ENCODE results near the gene ITIH5. TPM values are rescaled to one million over a fixed set of nuclear protein-coding genes. Genes with fewer than 3 reads are reported as not detected.
A peak's percentile ranks its signal among the peaks of the same experiment; 100 is the strongest.
"Not testable (repeated sequence)": the region's sequence is repeated elsewhere in the genome, so short reads cannot be mapped to it uniquely, and the experiment has no call there.

The ITIH5 gene
- total RNA-seq, 1 donor from 2014 or later = not detected

GRCh38 chr10:7672341-7673134, 5.8 kb upstream of the ITIH5 start:
- no peaks in the 10 kb centered on the region for H3K36me3 Mint-ChIP-seq (ENCODE audit: low read depth)
- intact Hi-C loops (cut with micrococcal nuclease) = no loop called here
- peaks cover 59% of the 10 kb centered on the region for H3K27me3 Mint-ChIP-seq (ENCODE audit: low read depth)
- H3K9me3 Mint-ChIP-seq = no peaks in the 10 kb centered on the region
- H3K4me3 Mint-ChIP-seq (ENCODE audit: low read depth) = no peak overlapping the region
- DNase-seq (ENCODE audit: low spot score) = no peak
- no peak overlapping the region for H3K27ac Mint-ChIP-seq
- peaks cover 2% of the 10 kb centered on the region for H3K4me1 Mint-ChIP-seq (ENCODE audit: low read depth)

- H3K36me3 Mint-ChIP-seq (ENCODE audit: low read depth) = no peaks in the 10 kb centered on the region
- H3K4me3 Mint-ChIP-seq (ENCODE audit: low read depth) = no peak overlapping the region
- no peak for DNase-seq (ENCODE audit: low spot score)
- H3K4me1 Mint-ChIP-seq (ENCODE audit: low read depth) = peaks cover 2% of the 10 kb centered on the region
- no peak overlapping the region for H3K27ac Mint-ChIP-seq
- H3K27me3 Mint-ChIP-seq (ENCODE audit: low read depth) = peaks cover 61% of the 10 kb centered on the region
- intact Hi-C loops (cut with micrococcal nuclease) = no loop called here
- H3K9me3 Mint-ChIP-seq = no peaks in the 10 kb centered on the region
Measured at GRCh38 chr10:7670157-7670556, 3.4 kb upstream of the ITIH5 start.

- peak overlapping the region; percentile 56 for H3K4me3 Mint-ChIP-seq (ENCODE audit: low read depth)
- intact Hi-C loops (cut with micrococcal nuclease) = no loop called here
Measured at GRCh38 chr10:7667262-7668141, 736 bp upstream of the ITIH5 start.

GRCh38 chr10:7665767-7666166, 999 bp downstream of the ITIH5 start:
- Mint-ChIP-seq H3K9me3 (no peaks in the 10 kb centered on the region), H3K4me1 (ENCODE audit: low read depth) (peaks cover 2% of the 10 kb centered on the region), H3K27ac (no peak overlapping the region), H3K4me3 (ENCODE audit: low read depth) (no peak overlapping the region), H3K36me3 (ENCODE audit: low read depth) (no peaks in the 10 kb centered on the region), H3K27me3 (ENCODE audit: low read depth) (peaks cover 57% of the 10 kb centered on the region)
- DNase-seq (ENCODE audit: low spot score) = no peak
- intact Hi-C loops (cut with micrococcal nuclease) = no loop called here

More at GRCh38 chr10:7667262-7668141, 736 bp upstream of the ITIH5 start:
- Mint-ChIP-seq H3K9me3 (no peaks in the 10 kb centered on the region), H3K36me3 (ENCODE audit: low read depth) (no peaks in the 10 kb centered on the region), H3K27me3 (ENCODE audit: low read depth) (peaks cover 62% of the 10 kb centered on the region), H3K4me1 (ENCODE audit: low read depth) (peaks cover 2% of the 10 kb centered on the region), H3K27ac (no peak overlapping the region)
- DNase-seq (ENCODE audit: low spot score) = no peak

- H3K9me3 Mint-ChIP-seq = no peaks in the 10 kb centered on the region
- peaks cover 2% of the 10 kb centered on the region for H3K4me1 Mint-ChIP-seq (ENCODE audit: low read depth)
- no peak for DNase-seq (ENCODE audit: low spot score)
- intact Hi-C loops (cut with micrococcal nuclease) = no loop called here
- no peak overlapping the region for H3K27ac Mint-ChIP-seq
- no peak overlapping the region for H3K4me3 Mint-ChIP-seq (ENCODE audit: low read depth)
- H3K27me3 Mint-ChIP-seq (ENCODE audit: low read depth) = peaks cover 56% of the 10 kb centered on the region
- H3K36me3 Mint-ChIP-seq (ENCODE audit: low read depth) = no peaks in the 10 kb centered on the region
Measured at GRCh38 chr10:7664707-7665106, 2.1 kb downstream of the ITIH5 start.

GRCh38 chr10:7662522-7662921, 4.2 kb downstream of the ITIH5 start:
- H3K4me1 Mint-ChIP-seq (ENCODE audit: low read depth) = no peaks in the 10 kb centered on the region
- no peak overlapping the region for H3K27ac Mint-ChIP-seq
- intact Hi-C loops (cut with micrococcal nuclease) = no loop called here
- no peak overlapping the region for H3K4me3 Mint-ChIP-seq (ENCODE audit: low read depth)
- H3K27me3 Mint-ChIP-seq (ENCODE audit: low read depth) = peaks cover 41% of the 10 kb centered on the region
- H3K36me3 Mint-ChIP-seq (ENCODE audit: low read depth) = no peaks in the 10 kb centered on the region
- no peaks in the 10 kb centered on the region for H3K9me3 Mint-ChIP-seq
- no peak for DNase-seq (ENCODE audit: low spot score)

- H3K27me3 Mint-ChIP-seq (ENCODE audit: low read depth) = peaks cover 28% of the 10 kb centered on the region
- intact Hi-C loops (cut with micrococcal nuclease) = no loop called here
Measured at GRCh38 chr10:7659560-7659959, 7.2 kb downstream of the ITIH5 start.

GRCh38 chr10:7657552-7657951, 9.2 kb downstream of the ITIH5 start:
- Mint-ChIP-seq H3K27ac (no peak overlapping the region), H3K9me3 (no peaks in the 10 kb centered on the region), H3K36me3 (ENCODE audit: low read depth) (no peaks in the 10 kb centered on the region), H3K4me1 (ENCODE audit: low read depth) (no peaks in the 10 kb centered on the region), H3K4me3 (ENCODE audit: low read depth) (no peak overlapping the region), H3K27me3 (ENCODE audit: low read depth) (peaks cover 20% of the 10 kb centered on the region)
- intact Hi-C loops (cut with micrococcal nuclease) = no loop called here
- no peak for DNase-seq (ENCODE audit: low spot score)

More at GRCh38 chr10:7659560-7659959, 7.2 kb downstream of the ITIH5 start:
- Mint-ChIP-seq H3K4me3 (ENCODE audit: low read depth) (no peak overlapping the region), H3K9me3 (no peaks in the 10 kb centered on the region), H3K27ac (no peak overlapping the region), H3K36me3 (ENCODE audit: low read depth) (no peaks in the 10 kb centered on the region), H3K4me1 (ENCODE audit: low read depth) (no peaks in the 10 kb centered on the region)
- no peak for DNase-seq (ENCODE audit: low spot score)

GRCh38 chr10:7657079-7657478, 9.7 kb downstream of the ITIH5 start:
- DNase-seq (ENCODE audit: low spot score); H3K4me3 Mint-ChIP-seq (ENCODE audit: low read depth); H3K9me3 Mint-ChIP-seq; intact Hi-C loops (cut with micrococcal nuclease); H3K27ac Mint-ChIP-seq; H3K4me1 Mint-ChIP-seq (ENCODE audit: low read depth); H3K36me3 Mint-ChIP-seq (ENCODE audit: low read depth): not testable (repeated sequence)
- H3K27me3 Mint-ChIP-seq (ENCODE audit: low read depth) = peaks cover 17% of the 10 kb centered on the region

GRCh38 chr10:7651853-7652470, 14.8 kb downstream of the ITIH5 start:
- intact Hi-C loops (cut with micrococcal nuclease) = no loop called here
- Mint-ChIP-seq H3K27me3 (ENCODE audit: low read depth) (peaks cover 8% of the 10 kb centered on the region), H3K9me3 (no peaks in the 10 kb centered on the region), H3K4me1 (ENCODE audit: low read depth) (no peaks in the 10 kb centered on the region), H3K36me3 (ENCODE audit: low read depth) (no peaks in the 10 kb centered on the region), H3K27ac (no peak overlapping the region), H3K4me3 (ENCODE audit: low read depth) (no peak overlapping the region)
- DNase-seq (ENCODE audit: low spot score) = no peak

- Mint-ChIP-seq H3K36me3 (ENCODE audit: low read depth) (no peaks in the 10 kb centered on the region), H3K27ac (no peak overlapping the region), H3K9me3 (no peaks in the 10 kb centered on the region), H3K4me3 (ENCODE audit: low read depth) (no peak overlapping the region), H3K27me3 (ENCODE audit: low read depth) (peaks cover 10% of the 10 kb centered on the region), H3K4me1 (ENCODE audit: low read depth) (no peaks in the 10 kb centered on the region)
- DNase-seq (ENCODE audit: low spot score) = no peak
- intact Hi-C loops (cut with micrococcal nuclease) = no loop called here
Measured at GRCh38 chr10:7649673-7650300, 17.0 kb downstream of the ITIH5 start.

- Mint-ChIP-seq H3K4me1 (ENCODE audit: low read depth) (no peaks in the 10 kb centered on the region), H3K27me3 (ENCODE audit: low read depth) (peaks cover 11% of the 10 kb centered on the region), H3K27ac (no peak overlapping the region), H3K4me3 (ENCODE audit: low read depth) (no peak overlapping the region), H3K36me3 (ENCODE audit: low read depth) (no peaks in the 10 kb centered on the region), H3K9me3 (no peaks in the 10 kb centered on the region)
- intact Hi-C loops (cut with micrococcal nuclease) = no loop called here
- DNase-seq (ENCODE audit: low spot score) = no peak
Measured at GRCh38 chr10:7647062-7647664, 19.6 kb downstream of the ITIH5 start.
